Activated CD4-positive, alpha-beta memory T cell treated with anti-CD3 and anti-CD28 coated beads for 36 hours (primary cell): ENCODE results near the gene LBX2. TPM values are rescaled to one million over a fixed set of nuclear protein-coding genes. Genes with fewer than 3 reads are reported as not detected.
A peak's percentile ranks its signal among the peaks of the same experiment; 100 is the strongest.
"Not testable (repeated sequence)": the region's sequence is repeated elsewhere in the genome, so short reads cannot be mapped to it uniquely, and the experiment has no call there.

ENCODE experiments used
- CTCF ChIA-PET: fragments of 350-600 bp; sonication (Branson Sonifier 250); formaldehyde crosslinking; loops from one replicate; lab custom pipeline; 2021; ENCODE audit warnings: antibody characterized with exemption, inconsistent platforms; lab: Charles Lee
- POLR2A ChIA-PET: fragments of 350-600 bp; sonication (Branson Sonifier 250); formaldehyde crosslinking; loops from one replicate; lab custom pipeline; 2021; ENCODE audit warnings: antibody characterized with exemption; lab: Charles Lee
- DNase-seq: peaks from one replicate; pipeline ENCODE4 v3.0.0-alpha.2; 2020
- H3K27ac Mint-ChIP-seq: one replicate; pipeline ENCODE4 v1.8.0; 2021; ENCODE audit warnings: mixed read lengths
- H3K27me3 Mint-ChIP-seq: one replicate; pipeline ENCODE4 v1.8.0; 2021; ENCODE audit warnings: mixed read lengths
- H3K36me3 Mint-ChIP-seq: one replicate; pipeline ENCODE4 v1.8.0; 2021; ENCODE audit warnings: mixed read lengths
- H3K4me1 Mint-ChIP-seq: one replicate; pipeline ENCODE4 v1.8.0; 2021; ENCODE audit warnings: low read depth, mixed read lengths
- H3K4me3 Mint-ChIP-seq: one replicate; pipeline ENCODE4 v1.8.0; 2021; ENCODE audit warnings: mild to moderate bottlenecking, mixed read lengths
- H3K9me3 Mint-ChIP-seq: one replicate; pipeline ENCODE4 v1.8.0; 2021; ENCODE audit warnings: mixed read lengths
- intact Hi-C: fragments of 100-400 bp; cut with micrococcal nuclease; formaldehyde crosslinking; loops from one replicate; pipeline ENCODE4 v1.15.1; 2023
- total RNA-seq, 2 experiments: library from RNA; stranded (reverse); gene quantifications; one replicate each; pipeline ENCODE4 v1.2.3, GENCODE V29; 2021

LBX2 gene
- total RNA-seq, 2 experiments from 2014 or later, result 0.52 to 0.63 TPM

GRCh38 chr2:74460187-74460586 is 39.2 kb downstream of the LBX2 start:
- H3K27ac Mint-ChIP-seq, H3K27me3 Mint-ChIP-seq, CTCF ChIA-PET, H3K9me3 Mint-ChIP-seq, DNase-seq, intact Hi-C loops: not testable (repeated sequence)
- H3K36me3 Mint-ChIP-seq, result peaks cover 19% of the 10 kb centered on the region
- H3K4me1 Mint-ChIP-seq, result peaks cover 54% of the 10 kb centered on the region
- peak overlapping the region; percentile 87 for H3K4me3 Mint-ChIP-seq
- POLR2A ChIA-PET, result interaction anchor here (2.5 to 3.2 kb wide), 2 partner anchors 12 to 21 kb away, joined by 19 to 20 read pairs; partner anchors contain the start of genes CCDC142, MRPL53 and TTC31

DNA sequence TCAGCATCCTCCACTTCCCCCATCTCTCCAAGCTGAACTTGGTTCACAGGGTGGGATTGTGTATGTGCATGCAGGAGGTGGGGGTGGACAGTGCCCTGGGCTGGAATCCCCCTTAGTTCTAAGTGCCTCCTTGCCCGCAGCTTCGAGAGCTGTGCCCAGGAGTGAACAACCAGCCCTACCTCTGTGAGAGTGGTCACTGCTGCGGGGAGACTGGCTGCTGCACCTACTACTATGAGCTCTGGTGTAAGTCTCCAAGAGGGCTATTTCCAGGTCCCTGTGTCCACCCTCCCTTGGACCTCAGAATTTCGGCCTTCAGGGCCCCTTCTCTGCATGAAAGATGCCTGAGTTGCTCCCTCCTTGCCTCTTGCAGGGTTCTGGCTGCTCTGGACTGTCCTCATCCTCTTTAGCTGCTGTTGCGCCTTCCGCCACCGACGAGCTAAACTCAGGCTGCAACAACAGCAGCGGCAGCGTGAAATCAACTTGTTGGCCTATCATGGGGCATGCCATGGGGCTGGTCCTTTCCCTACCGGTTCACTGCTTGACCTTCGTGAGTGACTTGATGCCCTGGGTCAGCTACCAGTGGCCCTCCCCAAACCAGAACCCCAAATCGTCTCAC is 39.8 kb downstream of the LBX2 start:
- H3K9me3 Mint-ChIP-seq, DNase-seq, H3K27me3 Mint-ChIP-seq: not testable (repeated sequence)
- Mint-ChIP-seq H3K36me3 (peaks cover 20% of the 10 kb centered on the region), H3K4me3 (peak overlapping the region; percentile 87), H3K27ac (peak overlapping the region; percentile 74), H3K4me1 (peaks cover 58% of the 10 kb centered on the region)
- CTCF ChIA-PET, result interaction anchor here (3.2 kb wide), 1 partner anchor 23 kb away, joined by 17 read pairs; the partner anchor contains the start of genes CCDC142 and TTC31
- intact Hi-C loops, result loop anchor here (10.0 kb wide), 1 partner anchor 1225 kb away; the partner anchor contains the start of genes CCT7 and PRADC1
- POLR2A ChIA-PET, result interaction anchor here (0.6 to 3.2 kb wide), 7 partner anchors 9 to 71 kb away, joined by 3 to 20 read pairs (median 6); partner anchors contain the start of genes AUP1, CCDC142, DQX1 and HTRA2

GRCh38 chr2:74458938-74459363 is 40.5 kb downstream of the LBX2 start:
- Mint-ChIP-seq H3K27me3 (peaks cover 2% of the 10 kb centered on the region), H3K36me3 (peaks cover 20% of the 10 kb centered on the region), H3K4me3 (peak overlapping the region; percentile 87), H3K4me1 (peaks cover 58% of the 10 kb centered on the region), H3K9me3 (no peaks in the 10 kb centered on the region), H3K27ac (peak overlapping the region; percentile 99)
- ChIA-PET POLR2A (interaction anchor here (1.1 to 3.2 kb wide), 7 partner anchors 10 to 72 kb away, joined by 3 to 20 read pairs (median 10); partner anchors contain the start of genes AUP1, C2orf81, CCDC142 and DQX1), CTCF (interaction anchor here (0.9 to 3.6 kb wide), 6 partner anchors 8 to 72 kb away, joined by 5 to 19 read pairs (median 8); partner anchors contain the start of genes CCDC142, HTRA2, MRPL53 and TTC31)
- intact Hi-C loops, result loop anchor here (1.0 to 10.0 kb wide), 6 partner anchors 13 to 1224 kb away; partner anchors contain the start of genes AUP1, CCT7, HTRA2 and MRPL53
- peak; percentile 46 for DNase-seq

GRCh38 chr2:74458132-74458937 is 41.1 kb downstream of the LBX2 start, which contains the start of gene WBP1:
WBP1 (plus strand) TSS chr2:74458438; CDS start chr2:74458603, 165 bp downstream.
- Mint-ChIP-seq H3K4me3 (peak within 1 kb of the TSS; percentile 87), H3K9me3 (no peaks in the 10 kb centered on the region), H3K27me3 (peaks cover 2% of the 10 kb centered on the region), H3K36me3 (peaks cover 20% of the 10 kb centered on the region), H3K27ac (peak within 1 kb of the TSS; percentile 99), H3K4me1 (peaks cover 55% of the 10 kb centered on the region)
- intact Hi-C loops, result loop anchor here (1.0 to 10.0 kb wide), 6 partner anchors 14 to 1224 kb away; partner anchors contain the start of genes AUP1, CCT7, HTRA2 and MRPL53
- peak; percentile 100 for DNase-seq
- CTCF ChIA-PET, result interaction anchor here (0.9 to 3.6 kb wide), 6 partner anchors 8 to 73 kb away, joined by 5 to 19 read pairs (median 8); partner anchors contain the start of genes CCDC142, HTRA2, MRPL53 and TTC31
- POLR2A ChIA-PET, result interaction anchor here (0.9 to 3.2 kb wide), 8 partner anchors 10 to 254 kb away, joined by 3 to 20 read pairs (median 8); partner anchors contain the start of genes AUP1, C2orf81, CCDC142 and DQX1

DNA sequence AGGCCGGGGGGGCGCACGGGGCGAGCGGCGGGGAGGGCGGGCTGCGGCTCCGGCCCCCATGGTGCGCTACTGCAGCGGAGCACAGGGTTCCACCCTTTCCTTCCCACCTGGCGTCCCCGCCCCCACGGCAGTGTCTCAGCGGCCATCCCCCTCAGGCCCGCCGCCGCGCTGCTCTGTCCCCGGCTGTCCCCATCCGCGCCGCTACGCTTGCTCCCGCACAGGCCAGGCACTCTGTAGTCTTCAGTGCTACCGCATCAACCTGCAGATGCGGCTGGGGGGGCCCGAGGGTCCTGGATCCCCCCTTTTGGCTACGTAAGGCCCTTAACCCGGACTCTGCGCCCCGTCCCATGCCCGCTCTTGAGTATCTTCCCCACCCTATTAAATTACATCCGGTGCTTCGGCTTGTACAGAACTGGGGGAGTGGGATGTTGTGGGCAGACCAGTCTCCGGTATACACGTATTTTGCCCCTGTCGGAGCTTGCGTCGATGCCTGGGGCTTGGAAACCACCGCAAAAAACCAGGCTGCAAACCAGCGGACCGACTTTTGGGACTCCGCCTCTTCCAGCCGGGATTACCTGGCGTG is 41.8 kb downstream of the LBX2 start:
- Mint-ChIP-seq H3K27me3 (peaks cover 2% of the 10 kb centered on the region), H3K4me3 (peak overlapping the region; percentile 87), H3K4me1 (peaks cover 55% of the 10 kb centered on the region), H3K36me3 (peaks cover 13% of the 10 kb centered on the region), H3K27ac (peak overlapping the region; percentile 99), H3K9me3 (no peaks in the 10 kb centered on the region)
- POLR2A ChIA-PET, result interaction anchor here (0.9 to 3.2 kb wide), 6 partner anchors 14 to 253 kb away, joined by 3 to 20 read pairs (median 12); partner anchors contain the start of genes AUP1, C2orf81, CCDC142 and HTRA2
- DNase-seq, result peak; percentile 89
- CTCF ChIA-PET, result interaction anchor here (0.9 to 3.6 kb wide), 4 partner anchors 9 to 74 kb away, joined by 5 to 19 read pairs (median 14); partner anchors contain the start of genes CCDC142, HTRA2 and TTC31
- intact Hi-C loops, result loop anchor here (1.0 to 10.0 kb wide), 7 partner anchors 8 to 1223 kb away; partner anchors contain the start of genes AUP1, CCT7, HTRA2 and MOGS

- no peaks in the 10 kb centered on the region for H3K9me3 Mint-ChIP-seq
- peak overlapping the region; percentile 99 for H3K27ac Mint-ChIP-seq
- CTCF ChIA-PET, result interaction anchor here (0.7 to 3.6 kb wide), 4 partner anchors 14 to 207 kb away, joined by 4 to 19 read pairs (median 14); partner anchors contain the start of genes CCDC142, HTRA2 and TTC31
- peak overlapping the region; percentile 87 for H3K4me3 Mint-ChIP-seq
- H3K27me3 Mint-ChIP-seq, result peaks cover 2% of the 10 kb centered on the region
- DNase-seq, result no peak
- intact Hi-C loops, result loop anchor here (1.0 to 10.0 kb wide), 2 partner anchors 8 to 1222 kb away; partner anchors contain the start of genes CCT7, MOGS and PRADC1
- peaks cover 13% of the 10 kb centered on the region for H3K36me3 Mint-ChIP-seq
- POLR2A ChIA-PET, result interaction anchor here (0.9 to 3.0 kb wide), 4 partner anchors 25 to 253 kb away, joined by 3 to 11 read pairs (median 7); partner anchors contain the start of genes AUP1, C2orf81, HTRA2 and WDR54
- peaks cover 58% of the 10 kb centered on the region for H3K4me1 Mint-ChIP-seq
Observed at GRCh38 chr2:74457129-74457548, 42.3 kb downstream of the LBX2 start.

- Mint-ChIP-seq H3K27me3 (peaks cover 2% of the 10 kb centered on the region), H3K36me3 (peaks cover 7% of the 10 kb centered on the region), H3K4me1 (peaks cover 53% of the 10 kb centered on the region), H3K4me3 (peak within 1 kb of the TSS; percentile 87), H3K9me3 (no peaks in the 10 kb centered on the region), H3K27ac (peak within 1 kb of the TSS; percentile 99)
- DNase-seq, result peak; percentile 99
- intact Hi-C loops, result loop anchor here (1.0 to 10.0 kb wide), 9 partner anchors 15 to 1220 kb away; partner anchors contain the start of genes AUP1, C2orf81, CCT7 and HTRA2
- ChIA-PET CTCF (interaction anchor here (0.8 to 2.7 kb wide), 12 partner anchors 10 to 276 kb away, joined by 3 to 25 read pairs (median 4); partner anchors contain the start of genes AUP1, C2orf81, CCDC142 and HTRA2), POLR2A (interaction anchor here (0.5 to 3.0 kb wide), 8 partner anchors 12 to 133 kb away, joined by 3 to 11 read pairs (median 6); partner anchors contain the start of genes AUP1, C2orf81, CCDC142 and HTRA2)
Observed at GRCh38 chr2:74454654-74455511, 44.5 kb downstream of the LBX2 start, which contains the start of gene INO80B. INO80B (plus strand) TSS chr2:74455087; CDS start chr2:74455117, 30 bp downstream.

DNA sequence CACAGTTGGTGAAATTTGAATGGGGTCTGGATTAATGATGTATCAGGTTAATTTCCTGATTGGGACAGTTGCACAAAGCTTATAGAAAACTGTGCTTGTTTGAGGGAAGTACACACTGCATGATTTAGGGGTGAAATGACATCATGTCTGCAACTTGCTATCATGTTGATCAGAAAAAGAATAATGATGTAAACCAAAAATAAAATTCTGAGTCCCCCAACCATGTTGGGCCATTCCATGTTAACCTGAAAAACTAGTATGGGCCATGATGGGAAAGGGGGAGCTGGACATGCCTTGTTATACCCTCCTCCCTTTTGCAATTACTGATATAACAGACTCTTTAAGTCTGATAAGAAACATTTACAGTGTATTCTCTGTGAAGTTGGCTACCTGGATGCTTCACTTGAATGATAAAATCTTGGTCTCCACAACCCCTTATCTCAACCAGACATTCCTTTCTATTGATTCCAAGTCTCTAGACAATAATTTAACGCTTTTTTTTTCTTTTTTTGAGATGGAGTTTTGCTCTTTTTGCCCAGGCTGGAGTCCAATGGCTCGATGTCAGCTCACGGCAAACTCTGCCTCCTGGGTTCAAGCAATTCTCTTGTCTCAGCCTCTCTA is 48.7 kb downstream of the LBX2 start:
- peaks cover 23% of the 10 kb centered on the region for H3K4me1 Mint-ChIP-seq
- no peak overlapping the region for H3K27ac Mint-ChIP-seq
- intact Hi-C loops, result loop anchor here (10.0 kb wide), 1 partner anchor 1216 kb away; the partner anchor contains the start of genes CCT7 and PRADC1
- H3K36me3 Mint-ChIP-seq, result peaks cover 1% of the 10 kb centered on the region
- H3K9me3 Mint-ChIP-seq, result no peaks in the 10 kb centered on the region
- no peak for DNase-seq
- ChIA-PET CTCF (interaction anchor here (0.7 kb wide), 1 partner anchor 471 kb away, joined by 3 read pairs; no protein-coding TSS in a partner anchor), POLR2A (no interaction called here)
- no peak overlapping the region for H3K4me3 Mint-ChIP-seq
- H3K27me3 Mint-ChIP-seq, result no peaks in the 10 kb centered on the region

- CTCF ChIA-PET, result no interaction called here
- H3K4me3 Mint-ChIP-seq, result no peak overlapping the region
Observed at GRCh38 chr2:74448771-74449170, 50.6 kb downstream of the LBX2 start.

More at GRCh38 chr2:74448771-74449170, 50.6 kb downstream of the LBX2 start:
- POLR2A ChIA-PET, result no interaction called here
- intact Hi-C loops, result no loop called here
- no peak overlapping the region for H3K27ac Mint-ChIP-seq
- H3K36me3 Mint-ChIP-seq, result no peaks in the 10 kb centered on the region
- peaks cover 10% of the 10 kb centered on the region for H3K4me1 Mint-ChIP-seq
- no peak for DNase-seq
- H3K9me3 Mint-ChIP-seq, result no peaks in the 10 kb centered on the region
- H3K27me3 Mint-ChIP-seq, result peaks cover 2% of the 10 kb centered on the region
